HG03280 (cell line): ENCODE measurements around the gene HCRTR2.
"Not testable (repeated sequence)": the region's sequence is repeated elsewhere in the genome, so short reads cannot be mapped to it uniquely, and the experiment has no call there.

Experiments
- ATAC-seq: cut with Tn5 transposase; IDR thresholded peaks from one replicate; pipeline ENCODE4 v1.9.1; 2021; ENCODE audit warnings: mild to moderate bottlenecking, moderate library complexity; ENCODE audit not compliant: unreplicated experiment

The HCRTR2 gene

DNA sequence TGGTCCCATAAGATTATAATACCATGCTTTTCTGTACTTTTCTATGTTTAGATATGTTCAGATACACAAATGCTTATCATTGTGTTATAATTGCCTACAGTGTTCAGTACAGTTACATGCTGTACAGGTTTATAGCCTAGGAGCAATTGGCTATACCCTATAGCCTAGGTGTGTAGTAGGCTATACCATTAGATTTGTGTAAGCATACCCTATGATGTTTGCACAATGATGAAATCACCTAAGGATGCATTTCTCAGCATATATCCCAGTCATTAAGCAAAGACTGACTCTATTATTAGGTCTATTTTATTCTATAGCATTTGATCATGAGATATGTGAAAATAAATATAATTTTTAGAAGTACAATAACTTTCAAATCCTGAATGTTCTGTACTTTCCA, 36.6 kb downstream of the HCRTR2 start:
- no peak for ATAC-seq

DNA sequence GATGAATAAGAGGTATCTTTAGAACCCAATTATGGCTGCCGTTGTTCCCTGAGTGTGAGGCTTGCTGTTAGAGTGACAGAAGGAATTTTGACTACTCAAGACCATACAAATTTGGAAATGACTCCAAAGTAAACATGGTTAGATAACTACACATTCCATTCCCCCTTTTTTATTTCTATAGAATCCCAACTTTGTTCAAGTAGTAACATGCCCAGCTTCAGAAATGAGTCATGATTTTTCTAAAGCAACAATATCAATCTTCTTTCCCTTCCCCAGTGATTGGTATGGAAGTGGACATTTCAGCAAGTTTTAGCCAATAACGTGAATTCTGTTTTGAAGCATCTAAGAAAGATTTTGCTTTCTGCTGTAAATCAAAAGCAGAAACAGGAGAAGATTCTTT, 37.8 kb downstream of the HCRTR2 start:
- ATAC-seq = no peak

DNA sequence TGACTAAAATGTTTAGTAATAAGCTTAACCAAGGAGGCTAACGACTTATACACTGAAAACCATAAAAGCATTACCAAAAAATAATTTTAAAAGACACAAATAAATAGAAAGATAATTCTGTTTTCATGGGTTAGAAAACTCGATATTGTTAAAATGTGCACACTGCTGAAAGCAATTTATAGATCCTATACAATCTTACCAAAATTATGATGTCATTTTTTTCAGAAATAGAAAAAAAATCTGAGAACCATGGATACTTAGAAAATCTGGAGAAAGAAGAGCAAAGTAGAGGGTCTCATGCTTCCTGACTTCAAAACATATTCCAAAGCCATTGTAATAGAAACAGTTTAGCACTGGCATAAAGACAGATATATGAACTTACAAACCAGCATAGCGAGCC, 46.6 kb downstream of the HCRTR2 start:
- ATAC-seq = no peak

DNA sequence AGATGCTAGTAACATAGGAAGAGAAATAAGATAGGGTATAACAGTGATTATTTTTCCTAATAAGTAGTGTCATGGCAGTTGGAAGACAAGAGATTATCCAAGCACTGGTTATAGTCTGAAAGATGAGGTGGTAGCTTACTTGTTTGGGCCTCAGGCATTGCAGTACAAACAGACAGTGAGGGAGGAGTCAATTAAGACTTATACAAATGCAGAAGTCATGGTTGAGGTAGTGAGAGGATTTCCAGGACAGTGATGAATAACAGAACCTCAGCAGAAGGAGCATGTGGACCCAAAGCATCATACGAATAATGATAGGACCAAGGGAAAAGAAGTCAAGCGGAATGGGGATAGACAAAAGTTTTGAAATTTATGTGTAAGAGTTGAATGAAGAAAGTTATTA, 53.5 kb downstream of the HCRTR2 start:
- ATAC-seq = no peak

DNA sequence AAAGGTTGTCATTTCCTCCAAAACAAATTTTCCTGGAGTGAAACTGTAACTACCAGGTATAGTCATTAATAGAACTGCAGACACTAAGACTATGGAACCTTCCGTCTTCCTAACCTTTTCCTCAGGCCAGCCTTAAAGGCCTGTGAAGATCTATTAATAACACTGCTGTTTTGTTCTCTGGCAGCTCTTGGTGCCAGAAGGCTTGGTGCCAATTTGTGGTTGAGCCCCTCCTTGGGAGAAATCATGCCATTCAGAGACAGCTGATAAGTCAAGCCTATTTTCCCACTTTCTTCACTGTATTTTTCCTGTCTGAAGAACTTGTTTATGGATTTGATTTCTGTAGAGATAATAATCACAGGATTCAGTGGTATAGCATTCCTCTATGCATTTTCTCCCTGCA, 64.8 kb downstream of the HCRTR2 start:
- ATAC-seq = no peak

DNA sequence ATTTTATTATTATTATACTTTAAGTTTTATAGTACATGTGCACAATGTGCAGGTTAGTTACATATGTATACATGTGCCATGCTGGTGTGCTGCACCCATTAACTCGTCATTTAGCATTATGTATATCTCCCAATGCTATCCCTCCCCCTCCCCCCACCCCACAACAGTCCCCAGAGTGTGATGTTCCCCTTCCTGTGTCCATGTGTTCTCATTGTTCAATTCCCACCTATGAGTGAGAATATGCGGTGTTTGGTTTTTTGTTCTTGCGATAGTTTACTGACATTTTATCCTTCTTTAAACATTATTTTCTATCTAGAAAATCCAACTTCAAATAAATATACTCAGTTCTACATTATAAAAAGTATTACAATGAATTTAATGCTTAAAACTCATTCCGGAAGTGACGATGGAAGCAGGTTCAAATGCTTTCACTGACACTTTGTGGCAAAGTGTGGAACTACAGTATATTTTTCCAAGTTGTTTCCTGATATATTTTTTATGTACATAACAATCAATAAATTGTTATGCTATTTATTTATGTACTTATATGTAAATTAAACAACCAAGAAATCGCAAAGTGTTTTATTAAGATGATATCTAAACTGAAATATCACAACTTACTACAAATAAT, 66.8 kb downstream of the HCRTR2 start:
- ATAC-seq = not testable (repeated sequence)

DNA sequence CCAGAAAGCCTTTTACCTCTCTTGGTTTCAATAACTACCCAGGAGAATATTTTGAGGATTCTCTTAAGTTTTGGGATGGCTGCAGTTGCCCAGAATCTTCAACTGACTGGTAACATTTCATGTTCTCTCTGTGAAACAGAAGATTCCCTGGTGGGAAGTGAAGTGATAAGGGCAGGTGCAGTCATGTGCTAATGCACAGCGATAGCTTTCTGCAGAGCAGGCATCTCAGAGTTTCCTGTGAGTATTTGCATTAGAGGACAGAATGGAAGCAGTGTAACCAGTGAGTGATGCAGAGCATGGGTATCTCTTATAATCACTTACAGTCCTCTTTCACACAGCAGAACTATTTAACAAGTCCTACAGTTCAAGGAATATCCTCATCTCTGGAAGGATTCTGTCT, 76.1 kb downstream of the HCRTR2 start:
- no peak for ATAC-seq

DNA sequence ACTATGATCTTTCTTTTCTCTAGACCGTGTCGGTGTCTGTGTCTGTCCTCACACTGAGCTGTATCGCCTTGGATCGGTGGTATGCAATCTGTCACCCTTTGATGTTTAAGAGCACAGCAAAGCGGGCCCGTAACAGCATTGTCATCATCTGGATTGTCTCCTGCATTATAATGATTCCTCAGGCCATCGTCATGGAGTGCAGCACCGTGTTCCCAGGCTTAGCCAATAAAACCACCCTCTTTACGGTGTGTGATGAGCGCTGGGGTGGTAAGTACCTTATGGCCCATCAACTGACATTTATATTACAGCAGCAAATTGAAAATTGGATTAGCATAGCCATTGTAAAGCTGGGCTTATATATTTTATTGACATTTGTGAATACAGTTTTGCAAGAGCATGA, 80.8 kb downstream of the HCRTR2 start:
- ATAC-seq = no peak

DNA sequence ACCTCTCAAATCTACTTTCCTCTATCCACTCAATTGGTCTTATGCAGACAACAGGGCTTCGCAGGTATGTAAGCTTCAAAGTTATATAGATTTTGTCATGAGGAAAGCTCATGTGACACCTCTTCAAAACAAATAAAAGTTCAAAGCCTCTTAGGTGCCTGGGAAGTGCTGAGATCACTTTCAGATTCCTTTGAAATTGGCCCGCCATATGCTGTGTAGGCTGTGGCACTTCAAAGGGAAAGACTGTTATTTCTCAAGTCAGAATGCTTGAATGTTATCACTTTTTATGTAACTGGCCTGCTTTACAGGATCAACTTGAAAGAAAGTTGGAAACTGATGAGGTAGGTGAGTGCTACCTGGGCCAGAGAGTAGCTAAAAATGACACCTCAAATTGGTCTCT, 85.9 kb downstream of the HCRTR2 start:
- no peak for ATAC-seq

DNA sequence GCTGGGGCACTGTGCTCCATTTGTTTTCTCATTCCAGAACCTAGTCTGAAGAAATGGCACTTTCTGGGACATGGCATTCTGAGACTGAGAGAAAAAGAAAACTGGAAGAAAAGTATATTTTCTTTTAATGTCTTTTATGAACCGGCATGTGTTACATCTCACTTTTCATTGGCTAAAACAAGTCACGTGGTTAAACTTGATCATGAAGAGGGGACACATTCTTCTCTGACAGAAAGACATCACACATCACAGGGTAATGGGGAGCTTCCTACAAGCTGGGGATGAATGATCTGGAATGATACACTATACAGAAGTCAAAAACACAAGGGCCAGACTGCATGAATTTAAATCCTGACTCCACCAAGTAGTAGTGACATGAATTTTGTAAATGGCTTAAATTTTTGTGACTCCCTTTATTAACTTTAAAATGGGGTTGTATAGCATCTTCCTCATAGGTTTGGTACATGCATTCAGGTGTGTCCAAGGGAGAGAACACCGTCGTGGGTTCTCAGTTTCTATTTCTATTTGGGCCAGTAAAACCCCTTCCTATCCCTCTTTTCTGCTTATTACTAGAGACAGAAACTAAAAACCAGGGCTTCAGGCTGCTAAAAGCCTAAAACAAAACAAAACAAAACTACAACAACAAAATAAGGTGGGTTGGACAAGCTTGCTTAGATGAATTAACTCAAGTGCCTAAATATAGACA, 91.2 kb downstream of the HCRTR2 start:
- ATAC-seq = no peak

DNA sequence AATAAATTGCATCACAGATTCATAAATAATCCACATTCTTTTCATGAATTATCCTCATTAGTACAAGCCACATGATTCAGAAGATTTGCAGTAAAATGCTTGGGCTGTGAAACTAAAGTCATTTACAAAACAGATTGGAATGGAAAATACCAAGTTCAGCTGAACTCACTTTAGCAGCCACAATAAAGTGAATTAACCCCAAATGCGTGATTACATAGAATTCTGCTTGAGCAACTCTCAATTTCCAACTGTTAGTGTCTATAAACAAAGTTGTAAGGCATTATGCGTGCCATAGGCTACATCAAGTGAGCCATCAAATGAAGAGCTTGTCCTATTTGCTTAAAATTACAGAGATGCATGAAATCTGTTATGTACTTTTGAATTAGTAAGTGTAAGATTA, 92.6 kb downstream of the HCRTR2 start:
- ATAC-seq = no peak

DNA sequence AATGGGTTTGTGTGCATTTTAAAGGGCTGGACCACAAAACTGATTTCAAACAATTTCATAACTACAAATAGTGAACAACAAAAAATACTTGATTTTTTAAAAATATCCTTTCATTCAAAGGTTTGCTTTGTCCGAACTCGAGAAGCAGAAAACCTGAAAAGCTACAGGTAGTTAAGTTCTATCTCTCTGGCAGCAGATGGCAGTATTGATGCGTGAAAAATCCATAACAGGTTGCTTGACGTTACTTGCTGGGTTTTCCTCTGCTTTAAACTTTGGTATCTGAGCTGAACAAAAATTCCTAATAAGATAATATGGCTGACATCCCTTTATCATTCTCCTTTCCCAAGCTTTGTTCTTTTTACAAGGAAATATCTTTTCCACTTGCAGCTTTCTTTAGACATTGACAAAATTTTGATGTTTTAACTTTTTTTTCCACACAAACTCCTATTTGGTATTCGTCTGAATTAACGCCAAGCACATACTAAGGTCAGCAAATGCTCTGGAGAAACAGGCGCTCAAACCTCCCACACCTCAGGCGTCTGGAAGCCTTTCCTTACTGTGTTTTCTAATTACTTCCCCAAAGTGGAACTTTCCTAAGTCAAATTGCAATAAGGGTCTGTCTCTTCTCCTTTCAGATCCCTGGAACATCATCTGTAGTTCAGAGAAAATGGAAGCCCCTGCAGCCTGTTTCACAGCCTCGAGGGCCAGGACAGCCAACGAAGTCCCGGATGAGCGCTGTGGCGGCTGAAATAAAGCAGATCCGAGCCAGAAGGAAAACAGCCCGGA, 102.6 kb downstream of the HCRTR2 start:
- peak; percentile 69 for ATAC-seq

DNA sequence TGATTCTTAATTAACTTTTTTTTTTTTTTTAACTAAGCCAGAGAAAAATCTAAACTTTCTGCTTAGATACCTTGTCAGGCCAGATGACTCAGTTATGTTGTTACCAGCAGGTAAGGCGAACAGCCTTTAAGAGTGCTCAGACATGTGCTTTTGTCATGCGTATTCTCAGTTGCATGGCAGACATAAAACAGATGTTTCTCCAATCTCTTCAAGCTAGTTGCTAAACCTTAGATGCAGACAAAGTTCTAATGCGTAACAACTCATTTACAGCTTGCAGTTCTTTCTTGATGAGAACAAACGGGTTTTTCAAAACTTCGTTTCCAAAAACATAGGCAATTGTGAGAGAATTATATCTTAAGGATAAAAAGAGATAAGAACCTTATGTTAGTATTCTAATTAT, 103.3 kb downstream of the HCRTR2 start:
- ATAC-seq = no peak

DNA sequence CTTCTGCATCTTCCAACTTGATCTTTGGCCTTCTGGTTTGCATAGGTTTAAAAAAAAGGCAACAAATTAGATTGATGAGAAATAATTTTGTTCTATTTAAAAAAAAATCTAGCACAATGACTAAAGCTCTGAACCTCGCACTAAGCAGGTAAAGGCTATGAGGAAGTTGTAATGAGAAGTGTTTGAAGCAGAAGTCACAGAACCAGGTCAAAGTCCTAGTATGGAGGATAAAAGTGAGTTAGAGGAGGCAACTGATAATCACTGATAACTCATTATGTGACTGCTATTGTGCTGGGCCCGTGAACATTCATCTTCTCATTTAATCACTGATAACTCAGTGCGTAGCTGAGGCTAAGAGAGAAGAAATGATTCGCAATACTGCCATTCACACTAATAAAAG, 106.9 kb downstream of the HCRTR2 start:
- no peak for ATAC-seq

DNA sequence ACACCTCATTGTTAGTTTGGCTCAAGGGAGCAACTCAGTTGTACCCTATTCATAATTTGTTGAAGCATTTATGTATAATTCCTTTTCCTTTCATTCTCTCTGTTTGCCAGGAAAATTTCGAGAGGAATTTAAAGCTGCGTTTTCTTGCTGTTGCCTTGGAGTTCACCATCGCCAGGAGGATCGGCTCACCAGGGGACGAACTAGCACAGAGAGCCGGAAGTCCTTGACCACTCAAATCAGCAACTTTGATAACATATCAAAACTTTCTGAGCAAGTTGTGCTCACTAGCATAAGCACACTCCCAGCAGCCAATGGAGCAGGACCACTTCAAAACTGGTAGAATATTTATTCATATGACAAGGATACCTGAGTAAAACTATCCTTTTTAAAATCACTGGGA, 107.8 kb downstream of the HCRTR2 start:
- ATAC-seq = no peak

DNA sequence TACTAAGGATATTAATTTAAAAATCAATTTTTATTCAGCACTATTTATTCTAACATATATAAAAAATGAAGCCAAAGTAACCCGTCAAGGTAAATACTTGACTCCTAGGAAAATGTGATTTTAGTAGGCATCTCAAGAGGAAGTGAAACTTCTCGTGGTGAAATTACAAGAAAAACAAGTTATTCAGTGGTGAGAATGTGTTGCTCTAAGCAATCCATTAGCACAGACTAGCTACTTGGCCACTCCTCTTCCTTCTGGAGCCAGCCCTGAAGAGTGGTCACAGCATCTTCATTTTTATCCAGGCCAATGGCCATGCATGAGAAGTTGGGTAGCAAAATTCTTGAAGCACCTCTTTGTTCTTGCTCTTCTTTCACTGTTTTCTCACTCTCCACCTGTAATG, 112.5 kb downstream of the HCRTR2 start:
- ATAC-seq = no peak

DNA sequence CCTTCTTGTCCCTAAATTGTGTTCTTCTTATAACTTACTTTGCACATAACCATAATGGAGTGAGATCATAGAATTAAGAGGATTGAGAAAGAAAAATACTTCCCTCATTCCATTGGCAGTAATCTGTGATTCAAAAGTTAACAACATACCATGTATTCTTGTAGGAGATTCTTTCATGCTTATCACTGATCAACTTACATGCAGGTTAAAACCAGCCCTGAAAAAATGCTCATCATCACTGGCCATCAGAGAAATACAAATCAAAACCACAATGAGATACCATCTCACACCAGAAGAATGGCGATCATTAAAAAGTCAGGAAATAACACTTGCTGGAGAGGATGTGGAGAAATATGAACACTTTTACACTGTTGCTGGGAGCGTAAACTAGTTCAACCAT, 116.4 kb downstream of the HCRTR2 start:
- no peak for ATAC-seq

DNA sequence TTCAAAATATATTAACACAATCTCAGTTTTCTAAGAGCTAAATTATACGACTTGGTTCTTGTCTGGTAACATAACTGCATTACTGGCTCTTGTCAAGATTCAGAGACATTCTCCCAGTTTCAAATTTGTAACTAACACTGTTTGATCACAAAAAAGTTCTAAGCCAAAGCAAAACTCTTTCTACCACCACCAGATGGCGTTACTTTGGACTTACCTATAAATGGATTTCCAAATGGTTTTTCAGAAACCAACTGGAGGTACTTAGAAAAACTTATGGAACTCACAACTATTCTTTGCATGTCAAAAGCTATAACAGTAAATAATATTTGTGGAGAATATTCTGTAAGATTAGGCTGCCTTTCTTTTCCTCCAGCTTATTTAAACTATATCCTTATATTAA, 118.8 kb downstream of the HCRTR2 start:
- ATAC-seq = no peak

DNA sequence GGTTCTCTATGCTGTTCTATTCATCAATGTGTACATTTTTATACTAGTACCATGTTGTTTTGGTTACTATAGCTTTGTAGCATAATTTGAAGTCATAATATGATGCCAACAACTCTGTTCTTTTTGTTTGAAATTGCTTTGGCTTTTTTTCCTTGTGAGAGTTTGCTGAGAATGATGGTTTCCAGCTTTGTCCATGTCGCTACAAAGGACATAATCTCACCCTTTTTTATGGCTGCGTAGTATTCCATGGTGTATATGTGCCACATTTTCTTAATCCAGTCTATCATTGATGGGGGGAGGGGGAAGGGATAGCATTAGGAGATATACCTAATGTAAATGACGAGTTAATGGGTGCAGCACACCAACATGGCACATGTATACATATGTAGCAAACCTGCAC, 122.9 kb downstream of the HCRTR2 start:
- not testable (repeated sequence) for ATAC-seq

DNA sequence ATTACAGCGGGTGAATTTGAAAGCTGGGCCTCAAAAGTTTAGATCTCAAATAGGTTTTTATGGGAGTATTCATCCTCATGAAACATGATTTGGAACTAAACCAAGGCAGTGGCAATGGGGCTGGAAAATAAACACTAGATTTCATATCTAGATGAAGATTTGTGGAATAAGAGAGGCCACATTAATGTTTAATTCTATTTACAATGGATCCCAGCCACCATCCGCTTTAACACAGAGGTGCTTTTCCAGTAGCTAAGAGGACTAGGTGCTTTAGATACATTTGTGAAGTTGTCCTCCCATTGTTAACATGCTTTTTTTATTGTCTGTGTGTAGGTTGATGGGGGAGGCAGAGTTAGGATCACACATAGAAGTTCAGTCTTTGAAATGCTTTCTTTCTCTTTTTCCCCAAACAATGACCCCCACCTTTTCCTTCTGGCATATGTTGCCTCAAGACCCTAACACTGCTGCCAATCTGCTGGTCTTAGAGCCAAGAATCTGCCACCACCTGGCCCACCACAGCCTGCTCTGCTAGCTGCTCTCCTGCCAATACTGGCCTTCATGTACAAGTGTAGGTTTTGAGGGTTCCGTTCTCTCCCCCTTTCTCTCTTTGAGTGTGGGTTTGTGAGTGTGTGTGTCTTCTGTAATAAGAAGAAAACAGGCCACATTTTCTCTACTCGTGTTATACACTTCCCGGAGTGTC, 125.1 kb downstream of the HCRTR2 start:
- ATAC-seq = no peak

DNA sequence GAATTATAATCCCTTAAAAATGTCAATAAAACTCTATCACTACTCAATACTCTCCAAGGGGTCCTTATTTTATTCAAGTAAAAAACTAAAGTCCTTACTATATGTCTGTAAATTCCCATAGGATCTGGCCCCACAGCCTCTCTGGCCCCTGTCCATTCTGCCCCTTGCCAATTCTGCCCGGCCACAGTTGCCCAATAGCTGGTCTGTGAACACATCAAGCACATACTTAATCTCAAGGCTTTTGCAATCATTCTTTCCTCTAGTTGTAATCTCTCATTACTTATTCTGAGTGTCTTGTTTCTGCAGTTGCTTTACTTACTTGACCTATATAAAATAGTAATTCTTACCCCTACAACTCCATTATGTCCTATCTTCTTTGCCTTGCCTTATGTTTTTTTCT, 130.4 kb downstream of the HCRTR2 start:
- no peak for ATAC-seq
